C4-2B (cell line): ENCODE results near the gene MICU2.

Source experiments
- ZFX ChIP-seq: fragments of 450-650 bp; IDR thresholded peaks from 2 replicates; pipeline ENCODE4 v1.6.1; 2017
- TF ChIP-seq, protein P1 (sequence below): fragments of 450-650 bp; conservative IDR thresholded peaks from 2 replicates; pipeline ENCODE4 v1.5.1; 2017; ENCODE audit warnings: mild to moderate bottlenecking

- TF ChIP-seq, protein P1, sequence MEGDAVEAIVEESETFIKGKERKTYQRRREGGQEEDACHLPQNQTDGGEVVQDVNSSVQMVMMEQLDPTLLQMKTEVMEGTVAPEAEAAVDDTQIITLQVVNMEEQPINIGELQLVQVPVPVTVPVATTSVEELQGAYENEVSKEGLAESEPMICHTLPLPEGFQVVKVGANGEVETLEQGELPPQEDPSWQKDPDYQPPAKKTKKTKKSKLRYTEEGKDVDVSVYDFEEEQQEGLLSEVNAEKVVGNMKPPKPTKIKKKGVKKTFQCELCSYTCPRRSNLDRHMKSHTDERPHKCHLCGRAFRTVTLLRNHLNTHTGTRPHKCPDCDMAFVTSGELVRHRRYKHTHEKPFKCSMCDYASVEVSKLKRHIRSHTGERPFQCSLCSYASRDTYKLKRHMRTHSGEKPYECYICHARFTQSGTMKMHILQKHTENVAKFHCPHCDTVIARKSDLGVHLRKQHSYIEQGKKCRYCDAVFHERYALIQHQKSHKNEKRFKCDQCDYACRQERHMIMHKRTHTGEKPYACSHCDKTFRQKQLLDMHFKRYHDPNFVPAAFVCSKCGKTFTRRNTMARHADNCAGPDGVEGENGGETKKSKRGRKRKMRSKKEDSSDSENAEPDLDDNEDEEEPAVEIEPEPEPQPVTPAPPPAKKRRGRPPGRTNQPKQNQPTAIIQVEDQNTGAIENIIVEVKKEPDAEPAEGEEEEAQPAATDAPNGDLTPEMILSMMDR: no peak
- no peak for TF ChIP-seq ZFX
Measured at GRCh38 chr13:21463424-21463823, 140.5 kb downstream of the MICU2 start.
